Fibroblast of peridontal ligament (primary cell): ENCODE data around the gene KLHL41.
"Not testable (repeated sequence)": the region's sequence is repeated elsewhere in the genome, so short reads cannot be mapped to it uniquely, and the experiment has no call there.

ENCODE experiments used
- DNase-seq: peaks from one replicate; pipeline ENCODE4 v3.0.0-alpha.2; 2010; ENCODE audit errors: extremely low read depth

Gene KLHL41

DNA sequence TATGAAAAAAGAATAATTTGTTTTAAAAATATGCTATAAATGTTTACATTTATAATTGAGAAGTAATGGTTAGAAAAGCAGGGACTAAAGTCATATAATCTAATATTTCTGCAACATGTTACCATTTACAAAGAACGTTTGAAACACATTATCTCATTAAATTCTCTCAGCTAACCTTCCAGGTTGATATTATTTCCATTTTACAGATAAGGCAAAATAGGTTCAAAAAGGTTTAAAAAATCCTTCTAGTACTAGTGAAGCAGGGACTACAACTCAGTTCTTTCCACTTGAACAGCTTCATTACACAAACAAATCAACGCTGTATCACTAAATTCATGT lies 63.3 kb downstream of the KLHL41 start:
- no peak for DNase-seq

DNA sequence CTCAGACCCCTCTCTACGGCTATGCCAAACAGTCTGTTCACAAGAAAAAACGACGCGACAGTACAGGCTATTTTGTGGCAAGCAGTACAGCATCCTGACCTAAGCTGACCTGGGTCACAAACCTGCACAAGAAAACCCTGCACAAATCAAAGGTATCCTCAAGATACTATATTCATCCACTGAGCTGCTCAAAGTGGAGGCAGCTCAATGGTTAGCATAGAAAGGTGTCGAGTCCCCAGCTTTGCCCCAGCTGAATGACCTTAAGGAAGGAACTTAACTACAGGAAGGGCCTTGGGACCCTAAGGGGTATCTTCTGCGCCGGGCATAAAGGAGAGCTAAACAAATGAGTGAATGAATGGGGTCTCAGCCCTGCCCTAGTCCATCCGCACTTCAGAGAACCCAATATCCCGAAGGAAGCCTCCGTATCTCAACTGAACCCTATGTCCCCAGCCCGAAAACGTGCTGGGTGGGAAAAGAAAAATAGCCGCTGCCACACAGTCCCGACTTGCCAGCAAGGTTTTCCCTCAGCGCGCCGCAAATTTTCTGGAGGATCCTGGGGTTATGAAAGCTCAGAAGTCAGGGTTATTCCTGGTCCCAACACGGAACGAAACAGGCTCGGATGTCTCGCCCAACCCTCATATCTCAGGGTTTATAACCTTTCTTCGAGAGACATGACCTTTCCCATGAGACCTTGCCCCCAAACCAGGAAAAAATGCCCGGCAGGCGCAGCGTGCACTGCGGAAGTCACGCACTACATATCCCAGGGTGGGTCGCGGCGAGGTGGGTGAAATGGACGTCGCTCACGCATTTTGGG lies 63.9 kb downstream of the KLHL41 start, which contains the start of gene FASTKD1:
Gene FASTKD1 (minus strand): TSS at position 706 of the 814 bp plus-strand sequence. CDS start 1,836 bp downstream, outside the sequence.
- peak; percentile 82 for DNase-seq

DNA sequence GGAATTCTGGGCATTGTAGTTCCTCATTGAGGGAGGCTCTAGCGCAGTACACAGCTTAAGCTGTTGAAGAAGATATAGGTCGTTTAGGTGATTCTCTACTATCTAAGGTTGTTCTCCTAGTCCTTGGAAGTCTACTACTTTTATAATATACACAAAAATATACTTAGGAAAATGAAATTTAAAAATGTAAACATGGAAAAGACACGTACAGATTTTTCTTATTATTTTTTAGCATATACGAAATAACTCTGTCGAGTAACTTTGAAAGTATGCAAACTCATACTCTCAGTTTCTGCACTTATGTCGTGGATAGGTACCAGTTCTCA lies 64.4 kb downstream of the KLHL41 start:
- DNase-seq, result no peak

DNA sequence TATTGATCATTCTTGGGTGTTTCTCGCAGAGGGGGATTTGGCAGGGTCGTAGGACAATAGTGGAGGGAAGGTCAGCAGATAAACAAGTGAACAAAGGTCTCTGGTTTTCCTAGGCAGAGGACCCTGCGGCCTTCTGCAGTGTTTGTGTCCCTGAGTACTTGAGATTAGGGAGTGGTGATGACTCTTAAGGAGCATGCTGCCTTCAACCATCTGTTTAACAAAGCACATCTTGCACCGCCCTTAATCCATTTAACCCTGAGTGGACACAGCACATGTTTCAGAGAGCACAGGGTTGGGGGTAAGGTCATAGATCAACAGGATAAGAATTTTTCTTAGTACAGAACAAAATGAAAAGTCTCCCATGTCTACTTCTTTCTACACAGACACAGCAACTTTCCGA lies 65.0 kb downstream of the KLHL41 start:
- not testable (repeated sequence) for DNase-seq

DNA sequence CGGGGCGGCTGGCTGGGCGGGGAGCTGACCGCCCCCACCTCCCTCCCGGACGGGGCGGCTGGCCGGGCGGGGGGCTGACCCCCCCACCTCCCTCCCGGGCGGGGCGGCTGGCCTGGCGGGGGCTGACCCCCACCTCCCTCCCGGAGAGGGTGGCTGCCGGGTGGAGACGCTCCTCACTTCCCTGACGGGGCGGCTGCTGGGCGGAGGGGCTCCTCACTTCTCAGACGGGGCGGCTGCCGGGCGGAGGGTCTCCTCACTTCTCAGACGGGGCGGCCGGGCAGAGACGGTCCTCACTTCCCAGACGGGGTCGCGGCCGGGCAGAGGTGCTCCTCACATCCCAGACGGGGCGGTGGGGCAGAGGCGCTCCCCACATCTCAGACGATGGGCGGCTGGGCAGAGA lies 65.8 kb downstream of the KLHL41 start:
- not testable (repeated sequence) for DNase-seq
